ENCODE data around the gene REEP1.

Gene REEP1

DNA sequence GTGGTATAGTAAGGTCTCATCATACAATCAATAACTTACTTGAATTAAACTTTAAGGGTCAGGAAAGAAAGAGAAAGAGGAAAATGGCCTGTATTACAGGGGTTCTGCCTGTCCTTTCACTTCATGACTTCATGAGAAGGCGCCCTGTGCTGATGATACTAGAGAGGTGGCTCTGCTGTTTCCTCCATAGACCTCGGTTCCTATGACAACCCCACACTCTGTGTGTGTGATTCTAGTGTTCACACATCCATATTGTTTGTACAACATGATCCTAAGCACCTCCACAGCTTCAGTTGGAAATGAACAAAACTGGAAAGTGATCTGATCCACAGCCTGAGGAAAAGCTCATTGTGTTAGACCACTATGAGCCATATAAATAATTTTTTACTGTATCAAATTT is 7.0 kb upstream of the REEP1 start:
- no peak for DNase-seq

- DNase-seq = no peak
Observed at GRCh38 chr2:86342488-86342887, 5.1 kb upstream of the REEP1 start.

DNA sequence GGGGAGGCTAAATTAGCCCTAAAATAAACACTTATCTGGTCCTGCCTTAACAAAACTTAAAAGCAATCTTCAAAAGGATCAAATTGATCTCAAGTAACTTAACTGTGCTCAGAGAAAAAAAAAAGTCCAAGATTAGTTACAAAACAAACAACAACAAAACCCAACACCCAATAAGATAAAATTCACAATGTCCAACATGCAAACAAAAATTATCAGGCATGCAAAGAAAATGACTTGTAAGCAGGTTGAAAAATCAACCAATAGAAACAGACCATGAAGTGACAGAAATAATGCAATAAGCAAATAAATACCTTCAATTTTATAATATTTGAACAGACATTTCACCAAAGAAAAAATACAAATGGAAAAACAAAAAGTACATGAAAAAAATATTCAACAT is 4.0 kb upstream of the REEP1 start:
- peak; percentile 42 for DNase-seq

GRCh38 chr2:86338778-86339295 is 1.4 kb upstream of the REEP1 start:
- DNase-seq = no peak

GRCh38 chr2:86336675-86337243 is 667 bp downstream of the REEP1 start:
- DNase-seq = peak; percentile 45

DNA sequence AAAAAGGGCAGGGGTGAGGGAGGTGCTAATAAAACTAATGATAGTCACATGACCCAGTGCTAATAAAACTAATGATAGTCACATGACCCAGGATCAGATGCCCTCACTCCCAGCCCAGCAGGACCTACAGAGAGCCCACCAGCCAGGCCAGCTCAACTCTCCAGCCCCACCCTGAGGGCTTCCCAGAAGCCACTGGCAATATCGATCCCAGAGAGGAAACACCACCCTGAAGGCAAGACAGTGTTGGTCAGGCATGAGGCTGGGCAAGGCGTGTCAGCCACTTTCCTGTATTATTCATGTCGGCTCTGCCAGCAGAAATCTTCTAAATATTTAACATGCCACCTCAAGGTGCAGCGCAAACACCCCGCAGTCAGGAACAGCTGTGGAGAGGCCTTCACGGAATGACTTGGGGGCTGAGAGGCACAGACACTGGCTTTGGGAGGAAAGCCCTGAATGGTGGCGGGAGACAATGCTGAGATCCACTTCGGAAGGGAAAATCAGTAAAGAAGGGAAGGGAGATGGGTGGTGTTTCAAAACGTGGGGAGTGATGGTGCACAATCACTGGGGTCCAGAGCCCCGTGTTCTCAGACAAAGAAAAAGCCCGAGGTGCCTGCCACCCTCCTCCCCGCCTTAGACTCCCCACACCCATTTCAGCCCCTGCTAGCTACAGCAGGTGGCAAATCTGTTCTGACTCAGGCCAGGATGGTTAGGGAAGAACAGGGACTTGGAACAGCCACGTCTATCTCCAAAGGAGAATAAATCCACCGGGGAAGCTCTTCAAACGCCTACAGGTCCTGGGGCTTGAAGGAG is 1.4 kb downstream of the REEP1 start:
- peak; percentile 45 for DNase-seq

DNA sequence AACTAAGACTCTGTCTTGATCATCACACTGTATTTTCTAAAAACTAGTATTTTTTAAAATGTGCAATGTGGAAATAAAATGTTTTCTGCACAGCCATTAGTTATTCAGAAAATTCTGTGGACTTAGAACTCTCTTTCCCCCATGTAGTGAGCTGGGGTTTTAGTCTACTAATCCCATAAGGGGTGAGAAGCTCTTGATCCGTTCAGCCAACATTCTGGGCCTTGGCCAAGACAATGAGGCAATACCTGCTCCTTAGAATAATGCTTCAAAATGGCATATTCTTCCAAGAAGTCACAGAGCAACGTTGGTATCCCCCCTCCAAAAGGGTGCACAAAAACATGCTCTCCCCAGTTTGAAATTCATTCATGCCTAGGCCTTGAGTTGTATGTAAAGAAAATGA is 4.0 kb downstream of the REEP1 start:
- DNase-seq = peak; percentile 41

GRCh38 chr2:86332654-86333053 is 4.8 kb downstream of the REEP1 start:
- no peak for DNase-seq

DNA sequence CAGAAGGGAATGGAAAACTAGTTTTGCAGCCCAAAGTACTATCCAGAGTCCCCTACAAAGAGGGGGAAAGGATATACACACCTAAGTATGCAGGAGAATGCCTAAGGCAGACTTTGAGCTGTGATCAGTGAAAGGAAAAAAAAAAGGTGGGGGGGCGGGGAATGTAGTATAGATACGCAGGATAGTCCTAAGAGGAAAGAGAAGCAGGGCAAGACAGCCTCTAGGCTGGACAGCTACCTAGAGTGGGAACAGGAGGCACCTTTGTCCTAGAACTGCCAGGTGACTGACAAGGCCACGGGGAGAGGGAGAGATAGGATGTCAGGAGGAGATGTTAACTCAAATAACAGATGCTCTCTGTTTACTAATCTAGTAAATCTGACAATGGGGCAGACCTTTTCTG is 6.0 kb downstream of the REEP1 start:
- DNase-seq = no peak

GRCh38 chr2:86330001-86330400 is 7.4 kb downstream of the REEP1 start:
- no peak for DNase-seq

GRCh38 chr2:86323273-86324021 is 14.0 kb downstream of the REEP1 start:
- no peak for DNase-seq

GRCh38 chr2:86319700-86320580 is 17.5 kb downstream of the REEP1 start:
- DNase-seq = no peak

DNA sequence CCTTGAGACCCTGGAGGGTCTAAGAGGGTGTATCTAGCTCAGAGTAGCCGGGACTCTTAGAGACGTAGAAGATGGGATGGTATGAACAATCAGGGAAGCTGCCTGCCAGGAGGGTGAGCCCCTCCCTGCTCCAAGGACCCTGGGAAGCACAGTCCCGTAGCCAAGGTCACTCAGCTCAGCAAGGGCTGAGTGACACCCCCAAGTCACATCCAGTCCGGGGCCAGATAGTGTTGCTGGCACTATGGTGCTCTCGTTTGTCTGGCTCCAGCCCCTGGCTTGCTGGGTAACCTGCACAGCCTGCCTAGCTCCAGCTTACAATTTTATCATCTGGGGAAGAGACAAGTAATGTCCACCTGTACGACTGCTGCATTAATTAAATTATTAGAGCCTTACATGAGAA is 22.3 kb downstream of the REEP1 start:
- DNase-seq = no peak

- no peak for DNase-seq
Observed at GRCh38 chr2:86314125-86314524, 23.3 kb downstream of the REEP1 start.

GRCh38 chr2:86313341-86313740 is 24.1 kb downstream of the REEP1 start:
- DNase-seq = no peak

GRCh38 chr2:86311879-86312278 is 25.5 kb downstream of the REEP1 start:
- no peak for DNase-seq

- no peak for DNase-seq
Observed at GRCh38 chr2:86309966-86310365, 27.5 kb downstream of the REEP1 start.

DNA sequence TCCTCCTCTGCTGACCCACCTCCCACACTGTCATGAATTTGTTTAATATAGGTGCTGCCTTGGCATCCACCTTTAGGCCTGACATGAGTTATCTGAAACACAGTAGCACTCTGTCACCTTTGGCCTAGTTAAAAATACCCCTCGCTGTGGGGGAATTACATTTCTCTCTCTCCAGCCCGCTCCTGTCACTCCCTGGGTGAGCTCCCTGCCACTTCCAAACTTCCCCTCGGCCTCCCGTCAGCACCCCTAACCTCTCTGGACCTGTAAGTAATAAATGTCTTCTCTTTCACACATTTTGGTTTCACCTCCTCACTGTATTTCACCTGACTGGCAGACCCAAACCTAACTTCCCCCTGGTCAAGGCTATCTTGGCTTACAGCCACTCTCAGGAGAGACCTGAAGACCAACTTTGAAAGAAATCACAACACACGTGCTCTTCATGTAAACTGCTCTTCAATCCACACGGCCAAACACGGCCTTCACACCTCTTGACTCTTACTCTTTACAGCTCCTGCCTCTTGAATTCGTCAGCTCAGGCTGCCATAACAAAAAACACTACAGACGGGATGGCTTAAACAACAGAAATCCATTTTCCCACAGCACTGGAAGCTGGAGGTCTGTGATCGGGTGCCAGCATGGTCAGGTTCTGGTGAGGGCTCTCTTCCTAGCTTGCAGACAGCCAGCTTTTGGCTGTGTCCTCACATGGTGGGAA is 28.3 kb downstream of the REEP1 start:
- DNase-seq = no peak

DNA sequence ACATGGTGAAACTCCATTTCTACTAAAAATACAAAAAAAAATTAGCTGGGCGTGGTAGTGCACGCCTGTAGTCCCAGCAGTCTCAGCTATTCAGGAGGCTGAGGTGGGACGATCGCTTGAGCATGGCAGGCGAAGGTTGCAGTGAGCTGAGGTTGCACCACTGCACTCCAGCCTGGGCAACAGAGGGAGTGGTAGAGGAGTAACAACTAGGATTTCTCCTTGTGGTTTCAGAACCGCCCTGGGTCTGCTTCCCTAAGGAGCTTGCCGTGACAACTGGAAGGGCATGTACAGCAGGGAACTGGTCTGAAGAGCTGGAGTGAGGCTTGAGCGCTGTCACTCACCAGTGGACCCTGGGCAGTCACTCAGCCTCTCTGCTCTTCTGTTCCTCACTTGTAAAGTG is 29.1 kb downstream of the REEP1 start:
- no peak for DNase-seq

- no peak for DNase-seq
Observed at GRCh38 chr2:86307431-86307830, 30.0 kb downstream of the REEP1 start.

DNA sequence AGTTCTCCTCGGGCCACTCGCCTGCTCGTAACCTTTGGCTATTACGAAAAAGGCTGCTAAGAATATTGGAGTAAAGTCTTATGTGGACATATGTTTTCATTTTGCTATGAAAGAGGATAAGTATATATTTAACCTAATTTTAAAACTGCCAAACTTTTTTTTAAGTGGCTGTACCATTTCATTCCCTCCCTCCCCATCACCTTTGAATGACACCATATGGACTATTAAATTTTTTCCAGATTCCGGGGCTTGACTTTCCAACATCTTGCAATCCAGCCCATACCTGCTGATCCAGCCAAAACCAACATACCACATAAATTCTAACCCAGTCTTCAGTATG is 31.5 kb downstream of the REEP1 start:
- no peak for DNase-seq

DNA sequence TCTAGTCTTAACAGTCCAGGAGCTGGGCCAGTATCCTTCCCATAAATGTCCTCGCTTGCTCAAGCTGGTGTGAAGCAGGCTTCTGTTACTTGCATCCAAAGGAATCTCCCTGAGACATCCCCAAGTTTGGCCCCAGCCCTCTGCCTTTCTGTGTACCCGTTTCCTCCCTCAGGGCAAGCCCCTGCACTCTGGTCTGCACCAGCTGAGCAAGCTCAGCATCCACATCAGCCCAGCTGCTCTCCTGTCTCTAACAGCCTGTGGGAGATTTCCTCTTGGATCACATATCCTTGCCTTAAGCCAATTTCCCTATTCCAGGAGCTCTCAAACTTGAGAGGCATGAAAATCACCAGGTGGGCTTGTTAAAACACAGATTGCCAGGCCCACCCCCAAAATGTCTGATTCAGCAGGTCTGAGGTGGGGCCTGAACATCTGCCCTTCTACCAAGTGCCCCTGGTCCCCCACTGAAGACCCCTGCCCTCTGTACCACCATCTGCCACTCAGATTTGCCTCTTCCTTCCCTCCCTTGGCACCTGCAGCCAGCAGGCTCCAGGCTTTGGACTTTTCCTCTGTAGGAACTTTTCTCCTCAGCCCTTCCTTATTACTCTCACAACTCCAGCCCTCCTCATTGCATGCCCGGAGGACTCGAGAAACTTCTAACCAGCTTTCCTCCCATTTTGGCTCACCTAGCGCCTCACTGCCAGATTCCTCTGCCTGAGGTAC is 32.1 kb downstream of the REEP1 start:
- DNase-seq = peak; percentile 23

Data from DMS79 treated with DMSO at 0.1 percent for 48 hours (cell line).